Caco-2 (cell line): ENCODE data around the gene ANKRD44. TPM values are rescaled to one million over a fixed set of nuclear protein-coding genes. Genes with fewer than 3 reads are reported as not detected.

Experiments used
- BruUV-seq: library from RNA; stranded (reverse); fragments of 400-500 nt; replicated peaks from 2 replicates; lab custom pipeline; 2021; lab: Mats Ljungman, UMichigan
- CTCF ChIA-PET: fragments of 300-600 bp; sonication (Branson Sonifier 250); formaldehyde crosslinking; loops from one replicate; lab custom pipeline; 2022; ENCODE audit warnings: antibody characterized with exemption; lab: Charles Lee
- POLR2A ChIA-PET: fragments of 300-600 bp; sonication (Branson Sonifier 250); formaldehyde crosslinking; loops from one replicate; lab custom pipeline; 2022; ENCODE audit warnings: antibody characterized with exemption; lab: Charles Lee
- DNase-seq, 2 experiments: peaks; one replicate each; pipeline versions ENCODE4 v3.0.0 to v3.0.0-alpha.2; 2020 to 2022
- H3K27me3 ChIP-seq: replicated peaks from 2 replicates; pipeline ENCODE4 v1.6.0; 2011; ENCODE audit warnings: low read length; ENCODE audit not compliant: control insufficient read depth, insufficient read depth
- H3K36me3 ChIP-seq: 2 replicates; pipeline ENCODE4 v1.5.1; 2011; ENCODE audit warnings: low read length; ENCODE audit not compliant: control insufficient read depth, insufficient read depth
- H3K4me1 ChIP-seq: fragments of 250-450 bp; sonication (Bioruptor Pico); 2 replicates; pipeline ENCODE4 v1.5.1; 2020; ENCODE audit warnings: mild to moderate bottlenecking
- H3K4me3 ChIP-seq: 2 replicates; pipeline ENCODE4 v1.5.1; 2011; ENCODE audit warnings: low read depth, mild to moderate bottlenecking, control low read depth, low read length
- H3K9me3 ChIP-seq: fragments of 250-450 bp; sonication (Bioruptor Pico); 2 replicates; pipeline ENCODE4 v1.5.1; 2020; ENCODE audit warnings: mild to moderate bottlenecking, moderate library complexity
- H3K27ac Mint-ChIP-seq: one replicate; pipeline ENCODE4 v1.8.0; 2022; ENCODE audit warnings: mixed read lengths; ENCODE audit not compliant: unreplicated experiment
- H3K27me3 Mint-ChIP-seq: one replicate; pipeline ENCODE4 v1.8.0; 2022; ENCODE audit warnings: mixed read lengths; ENCODE audit not compliant: insufficient read depth, unreplicated experiment
- H3K36me3 Mint-ChIP-seq: one replicate; pipeline ENCODE4 v1.8.0; 2022; ENCODE audit warnings: mild to moderate bottlenecking, mixed read lengths; ENCODE audit not compliant: insufficient read depth, unreplicated experiment
- H3K4me1 Mint-ChIP-seq: one replicate; pipeline ENCODE4 v1.8.0; 2022; ENCODE audit warnings: low read depth, mixed read lengths; ENCODE audit not compliant: unreplicated experiment
- H3K4me3 Mint-ChIP-seq: one replicate; pipeline ENCODE4 v1.8.0; 2022; ENCODE audit warnings: mild to moderate bottlenecking, moderate library complexity, mixed read lengths; ENCODE audit not compliant: unreplicated experiment
- H3K9me3 Mint-ChIP-seq: one replicate; pipeline ENCODE4 v1.8.0; 2022; ENCODE audit warnings: mixed read lengths; ENCODE audit not compliant: unreplicated experiment
- CTCF ChIP-seq, 2 experiments: fragments of 200-600 bp in 1 of 2; IDR thresholded peaks; 1 replicate in 1 of 2; 2 replicates in 1 of 2; pipeline versions ENCODE4 v1.5.1 to v1.8.0; 2011 to 2022; ENCODE audit warnings: antibody characterized with exemption in 1 of 2, control low read depth in 1 of 2, inconsistent platforms in 1 of 2, low read depth in 1 of 2, low read length in 1 of 2, mild to moderate bottlenecking in 1 of 2, moderate library complexity in 1 of 2; ENCODE audit not compliant: insufficient read depth in 1 of 2, severe bottlenecking in 1 of 2, unreplicated experiment in 1 of 2
- intact Hi-C: fragments of 100-400 bp; cut with micrococcal nuclease; formaldehyde crosslinking; loops from one replicate; pipeline ENCODE4 v1.10.0; 2022; ENCODE audit not compliant: unreplicated experiment
- total RNA-seq: library from RNA; stranded (reverse); gene quantifications from 2 replicates; pipeline ENCODE4 v1.2.3, GENCODE V29; 2022

The ANKRD44 gene
- total RNA-seq, 1 experiment from 2014 or later: 1.0 TPM

DNA sequence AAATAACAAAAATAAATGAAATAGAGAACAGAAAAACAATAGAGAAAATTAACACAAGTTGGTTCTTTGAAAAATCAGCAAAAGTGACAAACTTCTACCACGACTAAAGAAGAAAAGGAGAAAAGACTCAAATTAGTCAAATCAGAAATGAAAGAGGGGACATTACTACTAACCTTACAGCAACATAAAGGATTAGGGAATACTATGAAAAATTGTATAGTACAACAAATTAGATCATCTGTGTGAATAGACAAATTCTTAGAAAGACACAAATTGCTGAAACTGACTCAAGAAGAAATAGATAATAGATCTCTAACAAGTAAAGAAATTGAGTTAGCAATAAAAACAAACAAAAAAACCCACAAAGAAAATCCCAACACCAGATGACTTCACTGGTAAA lies 335.6 kb downstream of the ANKRD44 start:
- Histone ChIP-seq H3K4me1 (no peaks in the 10 kb centered on the region), H3K36me3 (no peaks in the 10 kb centered on the region), H3K27me3 (no peaks in the 10 kb centered on the region), H3K4me3 (no peak overlapping the region), H3K9me3 (no peaks in the 10 kb centered on the region)
- Mint-ChIP-seq H3K4me3 (no peak overlapping the region), H3K27me3 (no peaks in the 10 kb centered on the region), H3K9me3 (peaks cover 9% of the 10 kb centered on the region), H3K27ac (no peak overlapping the region), H3K4me1 (no peaks in the 10 kb centered on the region), H3K36me3 (no peaks in the 10 kb centered on the region)
- BruUV-seq: no TSS peak
- ChIA-PET POLR2A (no interaction called here), CTCF (no interaction called here)
- no peak for TF ChIP-seq CTCF (IDR thresholded peaks at IDR 0.05; ENCODE audit: insufficient read depth in 1 of 2, low read depth in 1 of 2, low read length in 1 of 2, severe bottlenecking in 1 of 2, unreplicated experiment in 1 of 2)
- intact Hi-C loops: no loop called here
- DNase-seq: no peak

GRCh38 chr2:196971574-196972279 lies 338.9 kb downstream of the ANKRD44 start:
- peaks cover 16% of the 10 kb centered on the region for H3K9me3 Mint-ChIP-seq
- no peak for DNase-seq
- H3K27ac Mint-ChIP-seq: no peak overlapping the region
- no peaks in the 10 kb centered on the region for H3K36me3 ChIP-seq
- H3K36me3 Mint-ChIP-seq: no peaks in the 10 kb centered on the region
- no peaks in the 10 kb centered on the region for H3K9me3 ChIP-seq
- H3K4me1 Mint-ChIP-seq: peaks cover 5% of the 10 kb centered on the region
- H3K4me1 ChIP-seq: peaks cover 6% of the 10 kb centered on the region
- no peaks in the 10 kb centered on the region for H3K27me3 Mint-ChIP-seq
- no peak overlapping the region for H3K4me3 ChIP-seq
- H3K4me3 Mint-ChIP-seq: no peak overlapping the region
- no peak for TF ChIP-seq CTCF (IDR thresholded peaks at IDR 0.05; ENCODE audit: insufficient read depth in 1 of 2, low read depth in 1 of 2, low read length in 1 of 2, severe bottlenecking in 1 of 2, unreplicated experiment in 1 of 2)
- ChIA-PET POLR2A (no interaction called here), CTCF (no interaction called here)
- intact Hi-C loops: no loop called here
- BruUV-seq: no TSS peak
- no peaks in the 10 kb centered on the region for H3K27me3 ChIP-seq

DNA sequence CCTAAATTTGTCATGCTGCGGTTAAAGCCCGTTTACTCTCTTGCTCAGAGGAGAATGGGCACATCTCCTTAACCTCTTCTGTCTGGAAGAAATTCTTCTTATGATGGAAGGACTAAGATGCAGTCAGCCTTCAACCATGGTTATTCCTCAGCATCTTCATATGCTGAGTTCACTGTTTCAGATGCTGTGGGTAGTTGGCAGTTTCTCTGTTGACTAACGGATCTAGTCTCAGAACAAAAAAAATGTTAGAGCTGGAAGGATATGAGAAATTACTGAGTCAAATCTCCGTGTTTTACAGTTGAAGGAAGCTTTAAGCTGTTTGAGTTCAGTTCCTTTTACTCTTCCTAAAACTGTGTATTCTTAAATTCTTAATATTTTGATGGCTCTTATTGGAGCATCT lies 340.5 kb downstream of the ANKRD44 start:
- Histone ChIP-seq H3K36me3 (no peaks in the 10 kb centered on the region), H3K4me3 (no peak overlapping the region), H3K9me3 (no peaks in the 10 kb centered on the region), H3K4me1 (peaks cover 11% of the 10 kb centered on the region), H3K27me3 (no peaks in the 10 kb centered on the region)
- Mint-ChIP-seq H3K4me1 (peaks cover 7% of the 10 kb centered on the region), H3K27me3 (no peaks in the 10 kb centered on the region), H3K4me3 (no peak overlapping the region), H3K9me3 (peaks cover 10% of the 10 kb centered on the region), H3K36me3 (no peaks in the 10 kb centered on the region), H3K27ac (no peak overlapping the region)
- DNase-seq: no peak
- ChIA-PET POLR2A (no interaction called here), CTCF (no interaction called here)
- BruUV-seq: no TSS peak
- TF ChIP-seq CTCF (IDR thresholded peaks at IDR 0.05; ENCODE audit: insufficient read depth in 1 of 2, low read depth in 1 of 2, low read length in 1 of 2, severe bottlenecking in 1 of 2, unreplicated experiment in 1 of 2): no peak
- intact Hi-C loops: no loop called here
